TTC549 (cell line): ENCODE data around the gene HOMER1.

Source experiments
- FAIRE-seq: peaks from 2 replicates; lab custom pipeline; 2012; peaks lifted over from hg19 to GRCh38; lab: Jason Lieb, UNC

Gene HOMER1

GRCh38 chr5:79488775-79489174, 25.2 kb downstream of the HOMER1 start:
- FAIRE-seq = no peak

- no peak for FAIRE-seq
Observed at GRCh38 chr5:79488058-79488457, 25.9 kb downstream of the HOMER1 start.

GRCh38 chr5:79487251-79487650, 26.7 kb downstream of the HOMER1 start:
- FAIRE-seq = no peak

- FAIRE-seq = no peak
Observed at GRCh38 chr5:79486116-79486515, 27.8 kb downstream of the HOMER1 start.

- no peak for FAIRE-seq
Observed at GRCh38 chr5:79484731-79485130, 29.2 kb downstream of the HOMER1 start.

- no peak for FAIRE-seq
Observed at GRCh38 chr5:79481574-79481973, 32.4 kb downstream of the HOMER1 start.

GRCh38 chr5:79480991-79481390, 32.9 kb downstream of the HOMER1 start:
- FAIRE-seq = no peak

- FAIRE-seq = no peak
Observed at GRCh38 chr5:79475152-79475466, 38.8 kb downstream of the HOMER1 start.

GRCh38 chr5:79474367-79475151, 39.4 kb downstream of the HOMER1 start:
- FAIRE-seq = no peak

- no peak for FAIRE-seq
Observed at GRCh38 chr5:79471556-79471955, 42.4 kb downstream of the HOMER1 start.

GRCh38 chr5:79464695-79465332, 49.1 kb downstream of the HOMER1 start:
- FAIRE-seq = peak; percentile 92

- FAIRE-seq = no peak
Observed at GRCh38 chr5:79464278-79464677, 49.7 kb downstream of the HOMER1 start.

- no peak for FAIRE-seq
Observed at GRCh38 chr5:79459626-79460025, 54.3 kb downstream of the HOMER1 start.

- no peak for FAIRE-seq
Observed at GRCh38 chr5:79456890-79457583, 56.9 kb downstream of the HOMER1 start.

- FAIRE-seq = no peak
Observed at GRCh38 chr5:79456400-79456799, 57.5 kb downstream of the HOMER1 start.

- FAIRE-seq = no peak
Observed at GRCh38 chr5:79454043-79454442, 59.9 kb downstream of the HOMER1 start.

GRCh38 chr5:79448336-79448735, 65.6 kb downstream of the HOMER1 start:
- no peak for FAIRE-seq

- FAIRE-seq = no peak
Observed at GRCh38 chr5:79436821-79437220, 77.1 kb downstream of the HOMER1 start.

- no peak for FAIRE-seq
Observed at GRCh38 chr5:79436224-79436623, 77.7 kb downstream of the HOMER1 start.

GRCh38 chr5:79430196-79430595, 83.7 kb downstream of the HOMER1 start:
- no peak for FAIRE-seq

GRCh38 chr5:79423296-79423695, 90.6 kb downstream of the HOMER1 start:
- FAIRE-seq = no peak

GRCh38 chr5:79420248-79420647, 93.7 kb downstream of the HOMER1 start:
- no peak for FAIRE-seq

GRCh38 chr5:79418276-79418675, 95.7 kb downstream of the HOMER1 start:
- FAIRE-seq = no peak

GRCh38 chr5:79417495-79417894, 96.4 kb downstream of the HOMER1 start:
- no peak for FAIRE-seq
